Parathyroid adenoma (tissue), 2 donors: ENCODE data around the gene SFXN5.

Experiments
- H2AFZ ChIP-seq: fragments of 300-600 bp; sonication (generic); one replicate; pipeline ENCODE4 v1.7.0; 2017; ENCODE audit warnings: antibody characterized with exemption, mild to moderate bottlenecking
- H3K27ac ChIP-seq: fragments of 300-600 bp; sonication (generic); one replicate; pipeline ENCODE4 v1.7.0; 2017
- H3K27me3 ChIP-seq: fragments of 300-600 bp; sonication (generic); one replicate; pipeline ENCODE4 v1.7.0; 2017; ENCODE audit warnings: low read length; ENCODE audit not compliant: control insufficient read depth, insufficient read depth
- H3K36me3 ChIP-seq: fragments of 300-600 bp; sonication (generic); one replicate; pipeline ENCODE4 v1.7.0; 2017; ENCODE audit warnings: low read length; ENCODE audit not compliant: control insufficient read depth, insufficient read depth
- H3K4me1 ChIP-seq: fragments of 300-600 bp; sonication (generic); one replicate; pipeline ENCODE4 v1.7.0; 2017; ENCODE audit warnings: control low read depth
- H3K4me2 ChIP-seq: fragments of 300-600 bp; sonication (generic); one replicate; pipeline ENCODE4 v1.7.0; 2017; ENCODE audit warnings: low read length
- H3K4me3 ChIP-seq: fragments of 300-600 bp; sonication (generic); one replicate; pipeline ENCODE4 v1.7.0; 2017; ENCODE audit warnings: low read depth, low read length
- H3K79me2 ChIP-seq: fragments of 300-600 bp; sonication (generic); one replicate; pipeline ENCODE4 v1.7.0; 2017; ENCODE audit warnings: control low read depth
- H3K9ac ChIP-seq: fragments of 300-600 bp; sonication (generic); one replicate; pipeline ENCODE4 v1.7.0; 2017; ENCODE audit warnings: mild to moderate bottlenecking
- H3K9me3 ChIP-seq: fragments of 300-600 bp; sonication (generic); one replicate; pipeline ENCODE4 v1.7.0; 2017; ENCODE audit warnings: low read length; ENCODE audit not compliant: control insufficient read depth
- TF ChIP-seq, protein P1 (sequence below): fragments of 300-600 bp; sonication (generic); IDR thresholded peaks from one replicate; pipeline ENCODE4 v1.7.0; 2017; ENCODE audit warnings: antibody characterized with exemption, mild to moderate bottlenecking
- donor health status: primary hyperparathyroidism.

SFXN5 gene

DNA sequence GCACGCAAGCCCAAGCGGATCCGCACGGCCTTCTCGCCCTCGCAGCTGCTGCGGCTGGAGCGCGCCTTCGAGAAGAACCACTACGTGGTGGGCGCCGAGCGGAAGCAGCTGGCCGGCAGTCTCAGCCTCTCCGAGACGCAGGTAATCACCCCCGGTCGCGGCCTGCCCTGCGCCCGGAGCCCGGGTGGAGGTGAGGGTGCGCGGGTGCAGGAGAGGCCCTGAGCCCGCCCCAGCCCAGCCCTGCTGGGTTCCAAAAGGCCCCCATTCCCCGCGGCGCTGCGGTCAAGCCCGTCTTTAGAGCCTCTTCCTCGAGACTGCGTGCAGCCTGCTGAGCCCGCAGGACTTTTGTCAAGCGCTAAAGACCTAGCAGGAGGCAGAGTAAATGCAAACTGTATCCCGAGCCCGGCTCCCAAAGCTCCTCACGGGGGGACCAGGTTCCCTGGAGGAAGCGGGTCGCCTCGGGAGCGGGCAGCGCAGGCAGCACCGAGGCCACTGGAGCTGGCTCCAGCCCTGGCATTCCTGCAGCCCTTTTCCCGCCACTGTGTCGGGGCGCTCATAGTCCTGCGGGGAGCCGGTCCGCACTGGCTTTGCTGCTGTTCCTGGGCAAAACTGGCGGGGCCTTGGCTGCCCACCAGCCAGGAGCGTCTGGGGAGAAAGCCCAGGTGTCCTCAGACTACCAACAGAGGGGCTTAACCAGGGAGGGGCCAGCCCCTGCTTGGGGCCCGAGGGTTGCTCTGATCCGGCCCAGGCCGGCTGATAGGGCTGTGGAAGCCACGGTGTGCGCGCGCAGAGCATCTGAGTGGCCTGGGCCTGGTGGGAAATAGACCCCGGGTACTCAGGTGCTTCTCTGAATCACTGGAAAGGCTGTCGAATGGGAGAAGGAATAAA lies 146.9 kb downstream of the SFXN5 start:
- H3K36me3 ChIP-seq: no peaks in the 10 kb centered on the region
- no peak overlapping the region for H2AFZ ChIP-seq
- peaks cover 6% of the 10 kb centered on the region for H3K4me1 ChIP-seq
- no peaks in the 10 kb centered on the region for H3K9me3 ChIP-seq
- TF ChIP-seq, protein P1, sequence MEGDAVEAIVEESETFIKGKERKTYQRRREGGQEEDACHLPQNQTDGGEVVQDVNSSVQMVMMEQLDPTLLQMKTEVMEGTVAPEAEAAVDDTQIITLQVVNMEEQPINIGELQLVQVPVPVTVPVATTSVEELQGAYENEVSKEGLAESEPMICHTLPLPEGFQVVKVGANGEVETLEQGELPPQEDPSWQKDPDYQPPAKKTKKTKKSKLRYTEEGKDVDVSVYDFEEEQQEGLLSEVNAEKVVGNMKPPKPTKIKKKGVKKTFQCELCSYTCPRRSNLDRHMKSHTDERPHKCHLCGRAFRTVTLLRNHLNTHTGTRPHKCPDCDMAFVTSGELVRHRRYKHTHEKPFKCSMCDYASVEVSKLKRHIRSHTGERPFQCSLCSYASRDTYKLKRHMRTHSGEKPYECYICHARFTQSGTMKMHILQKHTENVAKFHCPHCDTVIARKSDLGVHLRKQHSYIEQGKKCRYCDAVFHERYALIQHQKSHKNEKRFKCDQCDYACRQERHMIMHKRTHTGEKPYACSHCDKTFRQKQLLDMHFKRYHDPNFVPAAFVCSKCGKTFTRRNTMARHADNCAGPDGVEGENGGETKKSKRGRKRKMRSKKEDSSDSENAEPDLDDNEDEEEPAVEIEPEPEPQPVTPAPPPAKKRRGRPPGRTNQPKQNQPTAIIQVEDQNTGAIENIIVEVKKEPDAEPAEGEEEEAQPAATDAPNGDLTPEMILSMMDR: no peak
- no peak overlapping the region for H3K4me2 ChIP-seq
- no peak overlapping the region for H3K4me3 ChIP-seq
- no peaks in the 10 kb centered on the region for H3K27me3 ChIP-seq
- no peak overlapping the region for H3K27ac ChIP-seq
- H3K79me2 ChIP-seq: no peaks in the 10 kb centered on the region
- no peak overlapping the region for H3K9ac ChIP-seq

DNA sequence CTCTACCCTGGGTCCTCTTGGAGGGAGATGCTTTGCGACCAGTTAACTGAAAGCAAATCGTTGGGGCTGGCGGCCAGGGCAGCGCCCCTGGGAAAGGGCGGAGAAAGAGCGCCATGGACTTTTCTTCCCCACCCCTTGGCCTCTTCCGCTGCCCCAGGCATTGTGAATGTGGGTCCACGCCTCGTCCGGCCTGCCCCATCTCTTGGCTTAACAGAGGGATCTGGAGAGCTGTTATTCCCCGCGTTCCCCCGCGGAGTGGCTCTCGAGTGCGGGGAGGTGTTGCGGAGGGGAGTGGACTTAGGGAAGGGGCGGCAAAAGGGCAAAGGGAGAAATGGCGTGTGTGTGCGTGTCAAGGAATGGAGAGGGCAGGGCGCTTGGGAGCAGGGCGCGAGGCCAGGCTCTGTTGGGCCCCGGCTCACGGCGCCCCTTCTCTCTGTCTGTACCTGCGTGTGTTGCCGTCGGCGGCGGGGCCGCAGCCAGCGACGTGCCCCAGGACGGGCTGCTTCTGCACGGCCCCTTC lies 147.6 kb downstream of the SFXN5 start:
- TF ChIP-seq, protein P1: no peak
- Histone ChIP-seq H3K4me1 (peaks cover 2% of the 10 kb centered on the region), H3K27ac (no peak overlapping the region), H3K79me2 (no peaks in the 10 kb centered on the region), H3K9me3 (no peaks in the 10 kb centered on the region), H3K4me3 (no peak overlapping the region), H3K4me2 (no peak overlapping the region), H3K27me3 (no peaks in the 10 kb centered on the region), H3K36me3 (no peaks in the 10 kb centered on the region), H3K9ac (no peak overlapping the region), H2AFZ (no peak overlapping the region)

DNA sequence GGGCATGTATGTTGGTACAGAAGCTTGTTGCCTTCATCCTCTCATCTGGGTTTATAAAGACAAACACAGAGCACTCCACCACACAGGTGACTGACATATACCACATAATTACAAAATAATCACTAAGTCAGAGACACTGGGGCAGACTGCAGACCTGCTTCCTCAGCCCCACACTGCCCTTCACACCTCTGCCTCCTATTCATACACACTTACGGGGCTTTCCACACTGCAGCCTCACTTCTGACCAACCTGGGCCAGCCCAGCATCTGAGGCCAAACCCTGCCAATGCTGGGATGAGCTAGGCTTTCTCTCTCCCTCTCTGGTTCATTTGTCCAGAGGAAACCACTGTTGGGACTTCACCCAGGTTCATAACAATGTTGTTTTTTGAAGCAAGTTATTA lies 149.7 kb downstream of the SFXN5 start:
- H3K27ac ChIP-seq: no peak overlapping the region
- no peaks in the 10 kb centered on the region for H3K9me3 ChIP-seq
- no peak overlapping the region for H3K9ac ChIP-seq
- H3K79me2 ChIP-seq: no peaks in the 10 kb centered on the region
- H3K4me1 ChIP-seq: no peaks in the 10 kb centered on the region
- no peaks in the 10 kb centered on the region for H3K36me3 ChIP-seq
- TF ChIP-seq, protein P1: no peak
- no peaks in the 10 kb centered on the region for H3K27me3 ChIP-seq
- H2AFZ ChIP-seq: no peak overlapping the region
- no peak overlapping the region for H3K4me3 ChIP-seq
- no peak overlapping the region for H3K4me2 ChIP-seq

DNA sequence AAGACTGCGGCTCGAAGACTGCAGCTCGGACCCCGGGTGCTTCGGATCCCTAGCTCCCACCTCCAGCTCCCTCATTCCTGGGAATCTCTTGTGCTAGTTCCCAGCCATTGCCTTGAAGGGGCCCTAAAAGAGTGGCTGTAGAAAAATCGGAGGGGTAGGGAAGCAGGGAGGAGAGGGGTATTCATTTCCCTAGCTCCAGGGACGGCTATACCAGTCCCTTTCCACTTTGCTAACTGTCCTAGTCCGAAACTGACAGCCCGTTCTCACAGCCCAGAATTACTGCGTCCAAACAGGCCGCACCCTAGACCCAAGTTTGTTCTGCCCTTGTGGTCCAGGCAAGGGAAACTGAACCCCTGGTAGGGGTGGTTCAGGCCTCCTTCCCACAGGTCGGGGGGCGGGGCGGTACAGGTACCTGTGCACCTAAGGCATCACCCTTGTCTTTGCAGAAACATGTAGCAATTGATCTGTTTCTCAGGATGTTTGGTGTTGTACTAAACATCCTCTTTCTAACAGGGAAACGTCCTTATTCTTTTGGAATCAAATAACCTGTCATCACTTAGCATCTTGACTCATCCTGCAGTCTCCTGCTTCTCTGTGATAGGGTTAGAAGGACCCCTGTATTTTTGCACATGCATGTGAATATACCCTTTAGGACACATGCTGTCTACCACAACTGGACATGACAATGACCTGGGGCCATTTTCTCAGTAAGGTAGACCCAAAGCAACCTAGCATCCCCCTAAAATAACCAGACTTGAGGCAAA lies 150.2 kb downstream of the SFXN5 start:
- Histone ChIP-seq H3K4me2 (no peak overlapping the region), H3K27ac (no peak overlapping the region), H2AFZ (no peak overlapping the region), H3K9me3 (no peaks in the 10 kb centered on the region), H3K4me1 (no peaks in the 10 kb centered on the region), H3K36me3 (no peaks in the 10 kb centered on the region), H3K9ac (no peak overlapping the region), H3K27me3 (no peaks in the 10 kb centered on the region), H3K79me2 (no peaks in the 10 kb centered on the region), H3K4me3 (no peak overlapping the region)
- TF ChIP-seq, protein P1: no peak
